Measurements from ENCODE around the gene ATP2B2. TPM values are rescaled to one million over a fixed set of nuclear protein-coding genes. Genes with fewer than 3 reads are reported as not detected.

Gene ATP2B2
- total RNA-seq, 1 donor from 2014 or later, result not detected

GRCh38 chr3:10494180-10494579 is 11.2 kb downstream of the ATP2B2 start:
- H3K27me3 Mint-ChIP-seq (ENCODE audit: low read depth), result peaks cover 6% of the 10 kb centered on the region
- intact Hi-C loops (cut with micrococcal nuclease), result no loop called here
- no peak overlapping the region for H3K4me3 Mint-ChIP-seq (ENCODE audit: low read depth)
- no peak overlapping the region for H3K27ac Mint-ChIP-seq
- no peaks in the 10 kb centered on the region for H3K36me3 Mint-ChIP-seq (ENCODE audit: low read depth)
- no peaks in the 10 kb centered on the region for H3K9me3 Mint-ChIP-seq
- H3K4me1 Mint-ChIP-seq (ENCODE audit: low read depth), result no peaks in the 10 kb centered on the region
- DNase-seq (ENCODE audit: low spot score), result no peak

- H3K4me3 Mint-ChIP-seq (ENCODE audit: low read depth), result no peak overlapping the region
- no peak for DNase-seq (ENCODE audit: low spot score)
- H3K27ac Mint-ChIP-seq, result no peak overlapping the region
- H3K9me3 Mint-ChIP-seq, result no peaks in the 10 kb centered on the region
- H3K4me1 Mint-ChIP-seq (ENCODE audit: low read depth), result no peaks in the 10 kb centered on the region
- intact Hi-C loops (cut with micrococcal nuclease), result no loop called here
- H3K27me3 Mint-ChIP-seq (ENCODE audit: low read depth), result peaks cover 6% of the 10 kb centered on the region
- no peaks in the 10 kb centered on the region for H3K36me3 Mint-ChIP-seq (ENCODE audit: low read depth)
Measured at GRCh38 chr3:10493202-10493589, 12.2 kb downstream of the ATP2B2 start.

GRCh38 chr3:10492364-10493201 is 12.8 kb downstream of the ATP2B2 start:
- no peak overlapping the region for H3K4me3 Mint-ChIP-seq (ENCODE audit: low read depth)
- intact Hi-C loops (cut with micrococcal nuclease), result no loop called here
- no peak overlapping the region for H3K27ac Mint-ChIP-seq
- no peak for DNase-seq (ENCODE audit: low spot score)
- peaks cover 6% of the 10 kb centered on the region for H3K27me3 Mint-ChIP-seq (ENCODE audit: low read depth)
- H3K9me3 Mint-ChIP-seq, result no peaks in the 10 kb centered on the region
- no peaks in the 10 kb centered on the region for H3K4me1 Mint-ChIP-seq (ENCODE audit: low read depth)
- no peaks in the 10 kb centered on the region for H3K36me3 Mint-ChIP-seq (ENCODE audit: low read depth)

GRCh38 chr3:10489746-10490483 is 15.5 kb downstream of the ATP2B2 start:
- Mint-ChIP-seq H3K36me3 (ENCODE audit: low read depth) (no peaks in the 10 kb centered on the region), H3K4me3 (ENCODE audit: low read depth) (no peak overlapping the region), H3K4me1 (ENCODE audit: low read depth) (no peaks in the 10 kb centered on the region), H3K9me3 (no peaks in the 10 kb centered on the region), H3K27me3 (ENCODE audit: low read depth) (peaks cover 6% of the 10 kb centered on the region), H3K27ac (no peak overlapping the region)
- DNase-seq (ENCODE audit: low spot score), result no peak
- intact Hi-C loops (cut with micrococcal nuclease), result no loop called here

GRCh38 chr3:10487988-10488633 is 17.3 kb downstream of the ATP2B2 start:
- no peaks in the 10 kb centered on the region for H3K4me1 Mint-ChIP-seq (ENCODE audit: low read depth)
- intact Hi-C loops (cut with micrococcal nuclease), result no loop called here
- H3K9me3 Mint-ChIP-seq, result no peaks in the 10 kb centered on the region
- no peaks in the 10 kb centered on the region for H3K36me3 Mint-ChIP-seq (ENCODE audit: low read depth)
- no peak for DNase-seq (ENCODE audit: low spot score)
- no peak overlapping the region for H3K4me3 Mint-ChIP-seq (ENCODE audit: low read depth)
- H3K27ac Mint-ChIP-seq, result no peak overlapping the region
- peaks cover 5% of the 10 kb centered on the region for H3K27me3 Mint-ChIP-seq (ENCODE audit: low read depth)

GRCh38 chr3:10485806-10486205 is 19.6 kb downstream of the ATP2B2 start:
- Mint-ChIP-seq H3K27me3 (ENCODE audit: low read depth) (no peaks in the 10 kb centered on the region), H3K4me3 (ENCODE audit: low read depth) (no peak overlapping the region), H3K9me3 (no peaks in the 10 kb centered on the region), H3K36me3 (ENCODE audit: low read depth) (no peaks in the 10 kb centered on the region), H3K4me1 (ENCODE audit: low read depth) (no peaks in the 10 kb centered on the region), H3K27ac (no peak overlapping the region)
- DNase-seq (ENCODE audit: low spot score), result no peak
- intact Hi-C loops (cut with micrococcal nuclease), result no loop called here

- Mint-ChIP-seq H3K27me3 (ENCODE audit: low read depth) (no peaks in the 10 kb centered on the region), H3K9me3 (no peaks in the 10 kb centered on the region), H3K4me1 (ENCODE audit: low read depth) (no peaks in the 10 kb centered on the region), H3K4me3 (ENCODE audit: low read depth) (no peak overlapping the region), H3K27ac (no peak overlapping the region), H3K36me3 (ENCODE audit: low read depth) (no peaks in the 10 kb centered on the region)
- no peak for DNase-seq (ENCODE audit: low spot score)
- intact Hi-C loops (cut with micrococcal nuclease), result no loop called here
Measured at GRCh38 chr3:10485380-10485779, 20.0 kb downstream of the ATP2B2 start.

GRCh38 chr3:10484709-10485108 is 20.7 kb downstream of the ATP2B2 start:
- H3K27me3 Mint-ChIP-seq (ENCODE audit: low read depth), result no peaks in the 10 kb centered on the region
- H3K36me3 Mint-ChIP-seq (ENCODE audit: low read depth), result no peaks in the 10 kb centered on the region
- no peaks in the 10 kb centered on the region for H3K9me3 Mint-ChIP-seq
- no peaks in the 10 kb centered on the region for H3K4me1 Mint-ChIP-seq (ENCODE audit: low read depth)
- no peak overlapping the region for H3K4me3 Mint-ChIP-seq (ENCODE audit: low read depth)
- intact Hi-C loops (cut with micrococcal nuclease), result no loop called here
- DNase-seq (ENCODE audit: low spot score), result no peak
- H3K27ac Mint-ChIP-seq, result no peak overlapping the region

GRCh38 chr3:10483686-10484345 is 21.6 kb downstream of the ATP2B2 start:
- H3K27ac Mint-ChIP-seq, result no peak overlapping the region
- H3K4me3 Mint-ChIP-seq (ENCODE audit: low read depth), result no peak overlapping the region
- H3K27me3 Mint-ChIP-seq (ENCODE audit: low read depth), result no peaks in the 10 kb centered on the region
- H3K36me3 Mint-ChIP-seq (ENCODE audit: low read depth), result no peaks in the 10 kb centered on the region
- H3K4me1 Mint-ChIP-seq (ENCODE audit: low read depth), result no peaks in the 10 kb centered on the region
- no peaks in the 10 kb centered on the region for H3K9me3 Mint-ChIP-seq
- no peak for DNase-seq (ENCODE audit: low spot score)
- intact Hi-C loops (cut with micrococcal nuclease), result no loop called here

- Mint-ChIP-seq H3K4me1 (ENCODE audit: low read depth) (no peaks in the 10 kb centered on the region), H3K9me3 (no peaks in the 10 kb centered on the region), H3K27me3 (ENCODE audit: low read depth) (no peaks in the 10 kb centered on the region), H3K27ac (no peak overlapping the region), H3K36me3 (ENCODE audit: low read depth) (no peaks in the 10 kb centered on the region), H3K4me3 (ENCODE audit: low read depth) (no peak overlapping the region)
- DNase-seq (ENCODE audit: low spot score), result no peak
- intact Hi-C loops (cut with micrococcal nuclease), result no loop called here
Measured at GRCh38 chr3:10483364-10483675, 22.1 kb downstream of the ATP2B2 start.

GRCh38 chr3:10482631-10483363 is 22.6 kb downstream of the ATP2B2 start:
- H3K4me3 Mint-ChIP-seq (ENCODE audit: low read depth), result no peak overlapping the region
- no peaks in the 10 kb centered on the region for H3K27me3 Mint-ChIP-seq (ENCODE audit: low read depth)
- intact Hi-C loops (cut with micrococcal nuclease), result no loop called here

GRCh38 chr3:10480871-10481378 is 24.5 kb downstream of the ATP2B2 start:
- no peaks in the 10 kb centered on the region for H3K4me1 Mint-ChIP-seq (ENCODE audit: low read depth)

More at GRCh38 chr3:10482631-10483363, 22.6 kb downstream of the ATP2B2 start:
- Mint-ChIP-seq H3K4me1 (ENCODE audit: low read depth) (no peaks in the 10 kb centered on the region), H3K27ac (no peak overlapping the region), H3K9me3 (no peaks in the 10 kb centered on the region), H3K36me3 (ENCODE audit: low read depth) (no peaks in the 10 kb centered on the region)
- no peak for DNase-seq (ENCODE audit: low spot score)

More at GRCh38 chr3:10480871-10481378, 24.5 kb downstream of the ATP2B2 start:
- no peak overlapping the region for H3K4me3 Mint-ChIP-seq (ENCODE audit: low read depth)
- no peaks in the 10 kb centered on the region for H3K27me3 Mint-ChIP-seq (ENCODE audit: low read depth)
- DNase-seq (ENCODE audit: low spot score), result no peak
- intact Hi-C loops (cut with micrococcal nuclease), result no loop called here
- no peaks in the 10 kb centered on the region for H3K36me3 Mint-ChIP-seq (ENCODE audit: low read depth)
- H3K9me3 Mint-ChIP-seq, result no peaks in the 10 kb centered on the region
- H3K27ac Mint-ChIP-seq, result no peak overlapping the region

All from activated T-helper 2 cell treated with anti-CD3 and anti-CD28 coated beads, Interferon-gamma antibody, Interleukin-2, Interleukin-4, amounts not matched to agents 10 μg/mL and 5 μg/mL and 100 μg/mL, durations not matched to agents 14 hours and 24 hours and 36 hours (primary cell).